Testis (tissue), 3 donors: Measurements from ENCODE around the gene HS3ST4. TPM values are rescaled to one million over a fixed set of nuclear protein-coding genes. Genes with fewer than 3 reads are reported as not detected.

Experiments
- DNase-seq: peaks from one replicate; pipeline ENCODE4 v3.0.0-alpha.2; 2019
- H3K27ac ChIP-seq, 2 donors: fragments of 200-600 bp; sonication (generic); one replicate each; pipeline ENCODE4 v1.5.1; 2019
- H3K27me3 ChIP-seq: fragments of 200-600 bp; sonication (generic); one replicate; pipeline ENCODE4 v1.5.1; 2019
- H3K36me3 ChIP-seq: fragments of 200-600 bp; sonication (generic); one replicate; pipeline ENCODE4 v1.5.1; 2017; ENCODE audit warnings: low read depth; ENCODE audit errors: missing control alignments
- H3K4me1 ChIP-seq: fragments of 200-600 bp; sonication (generic); one replicate; pipeline ENCODE4 v1.5.1; 2019
- H3K4me3 ChIP-seq, 2 donors: fragments of 200-600 bp; sonication (generic); one replicate each; pipeline ENCODE4 v1.5.1; 2017 to 2019
- H3K9me3 ChIP-seq: fragments of 200-600 bp; sonication (generic); one replicate; pipeline ENCODE4 v1.5.1; 2017
- CTCF ChIP-seq, 3 experiments: fragments of 450-650 bp in 2 of 3; fragments of 200-600 bp in 1 of 3; sonication (generic) in 1 of 3; IDR thresholded peaks; one replicate each; pipeline ENCODE4 v1.5.1; 2016 to 2019; ENCODE audit warnings: antibody characterized with exemption in 3 of 3, mild to moderate bottlenecking in 2 of 3, moderate library complexity in 1 of 3
- POLR2A ChIP-seq: fragments of 450-650 bp; IDR thresholded peaks from one replicate; pipeline ENCODE4 v1.6.1; 2017; ENCODE audit warnings: antibody characterized with exemption, mild to moderate bottlenecking, moderate library complexity
- WGBS, 2 donors: methylation state at CpG; one replicate each; pipeline ENCODE4 v1.1.5; 2018; 5-methylcytosine and 5-hydroxymethylcytosine counted together
- intact Hi-C: fragments of 100-400 bp; cut with DNase I; formaldehyde crosslinking; loops from one replicate; pipeline ENCODE4 v1.15.1; 2023; ENCODE audit warnings: low total_unique reads
- polyA plus RNA-seq: library from polyadenylated mRNA; stranded (reverse); fragments of 350-450 nt; fragmentation: Illumina TruSeq; extraction: RNeasy Lipid Tissue Mini Kit (QIAGEN cat#74804); gene quantifications from one replicate; pipeline ENCODE4 v1.2.3, GENCODE V29; 2014; ENCODE audit warnings: low read depth, low replicate concordance; ENCODE audit not compliant: insufficient read depth
- total RNA-seq, 2 donors: library from RNA; depleted of rRNA; stranded (reverse); fragments of >200 nt; gene quantifications; one replicate each; pipeline ENCODE4 v1.2.3, GENCODE V29; 2016

The HS3ST4 gene
- total and polyA plus RNA-seq, 3 donors from 2014 or later = 0.37 to 2.7 (median 2.6) TPM

DNA sequence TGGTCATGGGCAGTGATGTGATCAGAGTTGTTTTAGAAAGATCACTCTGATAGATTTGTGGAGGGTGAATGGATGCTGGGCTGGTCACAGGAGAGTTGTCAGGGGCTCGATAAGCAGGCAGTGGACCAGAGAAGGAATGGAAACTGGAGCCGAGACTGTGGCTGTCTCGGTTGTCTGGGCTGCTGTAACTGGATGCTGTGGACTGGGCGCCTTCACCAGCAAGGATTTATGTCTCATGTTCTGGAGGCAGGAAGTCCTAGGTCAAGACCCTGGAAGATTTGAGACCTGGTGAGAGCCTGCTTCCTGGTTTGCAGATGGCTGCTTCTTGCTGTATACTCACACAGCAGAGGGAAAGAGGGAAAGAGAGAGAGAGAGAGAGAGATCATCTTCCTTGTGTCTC lies 203.6 kb downstream of the HS3ST4 start:
- Histone ChIP-seq H3K27me3 (no peaks in the 10 kb centered on the region), H3K4me1 (no peaks in the 10 kb centered on the region), H3K4me3 (no peak overlapping the region), H3K27ac (no peak overlapping the region), H3K36me3 (no peaks in the 10 kb centered on the region), H3K9me3 (no peaks in the 10 kb centered on the region)
- DNase-seq = no peak
- TF ChIP-seq POLR2A = no peak
- TF ChIP-seq CTCF (IDR thresholded peaks at IDR 0.05) = no peak
- 20 to 33% methylated on average over 4 of the region's 4 CpGs for WGBS, 2 donors
- intact Hi-C loops = no loop called here

DNA sequence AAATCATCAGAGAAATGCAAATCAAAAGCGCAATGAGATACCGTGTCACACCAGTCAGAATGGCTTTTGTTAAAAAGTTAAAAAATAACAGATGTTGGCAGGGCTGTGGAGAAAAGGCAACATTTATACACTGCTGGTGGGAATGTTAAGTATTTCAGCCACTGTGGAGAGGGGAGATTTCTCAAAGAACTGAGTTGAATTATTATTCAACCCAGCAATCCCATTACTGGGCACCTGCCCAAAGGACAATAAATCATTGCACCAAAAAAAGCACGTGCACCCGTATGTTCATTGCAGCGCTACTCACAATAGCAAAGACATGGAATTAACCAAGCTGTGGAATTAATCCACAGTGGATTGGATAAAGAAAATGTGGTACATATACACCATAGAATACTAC lies 204.7 kb downstream of the HS3ST4 start:
- no peak overlapping the region for H3K27ac ChIP-seq
- 31 to 54% methylated on average over 5 of the region's 5 CpGs for WGBS, 2 donors
- no peaks in the 10 kb centered on the region for H3K4me1 ChIP-seq
- H3K27me3 ChIP-seq = no peaks in the 10 kb centered on the region
- TF ChIP-seq CTCF (IDR thresholded peaks at IDR 0.05) = no peak
- no peak for TF ChIP-seq POLR2A
- H3K36me3 ChIP-seq = no peaks in the 10 kb centered on the region
- intact Hi-C loops = no loop called here
- no peak for DNase-seq
- no peaks in the 10 kb centered on the region for H3K9me3 ChIP-seq
- no peak overlapping the region for H3K4me3 ChIP-seq

GRCh38 chr16:25897702-25898101 lies 205.9 kb downstream of the HS3ST4 start:
- intact Hi-C loops = no loop called here

DNA sequence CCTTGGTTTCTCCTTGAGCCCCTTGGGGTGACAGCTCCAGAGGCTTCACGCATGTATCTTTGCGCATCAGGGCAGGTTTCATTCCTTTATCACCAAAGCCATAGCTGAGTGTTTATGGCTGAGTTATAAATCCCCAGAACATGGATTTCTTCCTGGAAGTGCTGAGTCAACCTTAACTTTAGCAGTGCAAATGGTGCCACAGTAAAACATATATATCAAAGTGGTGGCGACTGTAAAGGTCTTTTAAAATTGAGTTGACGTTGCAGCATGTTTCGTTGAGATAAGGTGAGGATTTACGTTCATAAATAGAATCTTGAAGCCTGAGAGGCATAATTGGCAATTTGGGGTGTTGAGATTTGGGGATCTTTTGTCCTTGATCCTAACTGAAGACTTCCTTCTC lies 214.1 kb downstream of the HS3ST4 start:
- Histone ChIP-seq H3K4me3 (no peak overlapping the region), H3K36me3 (no peaks in the 10 kb centered on the region), H3K27me3 (no peaks in the 10 kb centered on the region), H3K27ac (no peak overlapping the region), H3K9me3 (no peaks in the 10 kb centered on the region), H3K4me1 (no peaks in the 10 kb centered on the region)
- no peak for DNase-seq
- 57 to 68% methylated on average over 6 of the region's 6 CpGs for WGBS, 2 donors
- intact Hi-C loops = no loop called here
- TF ChIP-seq POLR2A (no peak), CTCF (IDR thresholded peaks at IDR 0.05) (no peak)

More at GRCh38 chr16:25897702-25898101, 205.9 kb downstream of the HS3ST4 start:
- Histone ChIP-seq H3K27me3 (no peaks in the 10 kb centered on the region), H3K27ac (no peak overlapping the region), H3K36me3 (no peaks in the 10 kb centered on the region), H3K9me3 (no peaks in the 10 kb centered on the region), H3K4me1 (no peaks in the 10 kb centered on the region), H3K4me3 (no peak overlapping the region)
- DNase-seq = no peak
- WGBS, 2 donors = 55 to 62% methylated on average over 10 of the region's 10 CpGs
- TF ChIP-seq CTCF (IDR thresholded peaks at IDR 0.05) = no peak
- TF ChIP-seq POLR2A = no peak

- Histone ChIP-seq H3K4me1 (no peaks in the 10 kb centered on the region), H3K27me3 (no peaks in the 10 kb centered on the region), H3K4me3 (no peak overlapping the region), H3K9me3 (no peaks in the 10 kb centered on the region), H3K27ac (no peak overlapping the region), H3K36me3 (no peaks in the 10 kb centered on the region)
- intact Hi-C loops = no loop called here
- TF ChIP-seq POLR2A (no peak), CTCF (IDR thresholded peaks at IDR 0.05) (no peak)
- DNase-seq = no peak
- WGBS, 2 donors = 53 to 61% methylated on average over 2 of the region's 2 CpGs
Observed at GRCh38 chr16:25910971-25911370, 219.2 kb downstream of the HS3ST4 start.
